GM12865 (cell line): ENCODE measurements around the gene RDH16.
"Not testable (repeated sequence)": the region's sequence is repeated elsewhere in the genome, so short reads cannot be mapped to it uniquely, and the experiment has no call there.

ENCODE experiments used
- DNase-seq: peaks from one replicate; pipeline ENCODE4 v3.0.0; 2010; ENCODE audit warnings: low read depth
- H3K4me3 ChIP-seq: 2 replicates; pipeline ENCODE4 v1.5.1; 2011; ENCODE audit warnings: mild to moderate bottlenecking, low read depth, low read length, control low read depth
- CTCF ChIP-seq: IDR thresholded peaks from 2 replicates; pipeline ENCODE4 v1.5.1; 2011; ENCODE audit warnings: low read length, control low read depth, low read depth, inconsistent platforms; ENCODE audit not compliant: insufficient read depth; ENCODE audit errors: missing control alignments

RDH16 gene

GRCh38 chr12:56928262-56928661 is 29.1 kb downstream of the RDH16 start:
- TF ChIP-seq CTCF, result no peak
- no peak overlapping the region for H3K4me3 ChIP-seq
- DNase-seq, result no peak

GRCh38 chr12:56927281-56927680 is 30.1 kb downstream of the RDH16 start:
- DNase-seq, result no peak
- H3K4me3 ChIP-seq, result no peak overlapping the region
- TF ChIP-seq CTCF, result no peak

GRCh38 chr12:56922031-56922430 is 35.4 kb downstream of the RDH16 start:
- DNase-seq, result no peak
- no peak overlapping the region for H3K4me3 ChIP-seq
- no peak for TF ChIP-seq CTCF

GRCh38 chr12:56921346-56921745 is 36.1 kb downstream of the RDH16 start:
- no peak for DNase-seq
- no peak overlapping the region for H3K4me3 ChIP-seq
- TF ChIP-seq CTCF, result no peak

- DNase-seq, H3K4me3 ChIP-seq: not testable (repeated sequence)
These were observed 39.3 kb downstream of the RDH16 start for GRCh38 chr12:56918139-56918538.

- DNase-seq, result no peak
- no peak for TF ChIP-seq CTCF
These were observed 40.4 kb downstream of the RDH16 start for GRCh38 chr12:56916996-56917333.

GRCh38 chr12:56916296-56916995 is 41.0 kb downstream of the RDH16 start:
- no peak for TF ChIP-seq CTCF
- H3K4me3 ChIP-seq, result no peak overlapping the region

More at GRCh38 chr12:56916996-56917333, 40.4 kb downstream of the RDH16 start:
- no peak overlapping the region for H3K4me3 ChIP-seq

More at GRCh38 chr12:56916296-56916995, 41.0 kb downstream of the RDH16 start:
- no peak for DNase-seq
